Nephron (organoid): ENCODE measurements around the gene MMP17.

ENCODE experiments used
- H3K27ac Mint-ChIP-seq, 3 experiments: 2 replicates each; pipeline ENCODE4 v1.8.0; 2020; ENCODE audit warnings: mixed read lengths in 3 of 3, mild to moderate bottlenecking in 2 of 3, moderate library complexity in 1 of 3
- H3K27me3 Mint-ChIP-seq: 2 replicates; pipeline ENCODE4 v1.8.0; 2021; ENCODE audit warnings: low read depth, mild to moderate bottlenecking, moderate library complexity, mixed read lengths
- H3K36me3 Mint-ChIP-seq: 2 replicates; pipeline ENCODE4 v1.8.0; 2020; ENCODE audit warnings: low read depth, mixed read lengths
- H3K4me1 Mint-ChIP-seq: 2 replicates; pipeline ENCODE4 v1.8.0; 2020; ENCODE audit warnings: mixed read lengths
- H3K4me3 Mint-ChIP-seq, 3 experiments: 2 replicates each; pipeline ENCODE4 v1.8.0; 2020; ENCODE audit warnings: mild to moderate bottlenecking in 3 of 3, mixed read lengths in 3 of 3, moderate library complexity in 2 of 3
- H3K9me3 Mint-ChIP-seq: 2 replicates; pipeline ENCODE4 v1.8.0; 2020; ENCODE audit warnings: mixed read lengths
- TF ChIP-seq, protein P1 (sequence below), 3 experiments: fragments of 200-600 bp; sonication (generic); IDR thresholded peaks; one replicate each; pipeline ENCODE4 v1.5.0; 2021; ENCODE audit warnings: antibody characterized with exemption in 3 of 3; ENCODE audit not compliant: unreplicated experiment in 3 of 3

Gene MMP17

GRCh38 chr12:131853832-131854797 lies 25.9 kb downstream of the MMP17 start:
- Mint-ChIP-seq H3K36me3 (no peaks in the 10 kb centered on the region), H3K27me3 (peaks cover 24% of the 10 kb centered on the region), H3K9me3 (no peaks in the 10 kb centered on the region), H3K4me3 (no peak overlapping the region), H3K27ac (no peak overlapping the region), H3K4me1 (peaks cover 5% of the 10 kb centered on the region)
- TF ChIP-seq, protein P1, sequence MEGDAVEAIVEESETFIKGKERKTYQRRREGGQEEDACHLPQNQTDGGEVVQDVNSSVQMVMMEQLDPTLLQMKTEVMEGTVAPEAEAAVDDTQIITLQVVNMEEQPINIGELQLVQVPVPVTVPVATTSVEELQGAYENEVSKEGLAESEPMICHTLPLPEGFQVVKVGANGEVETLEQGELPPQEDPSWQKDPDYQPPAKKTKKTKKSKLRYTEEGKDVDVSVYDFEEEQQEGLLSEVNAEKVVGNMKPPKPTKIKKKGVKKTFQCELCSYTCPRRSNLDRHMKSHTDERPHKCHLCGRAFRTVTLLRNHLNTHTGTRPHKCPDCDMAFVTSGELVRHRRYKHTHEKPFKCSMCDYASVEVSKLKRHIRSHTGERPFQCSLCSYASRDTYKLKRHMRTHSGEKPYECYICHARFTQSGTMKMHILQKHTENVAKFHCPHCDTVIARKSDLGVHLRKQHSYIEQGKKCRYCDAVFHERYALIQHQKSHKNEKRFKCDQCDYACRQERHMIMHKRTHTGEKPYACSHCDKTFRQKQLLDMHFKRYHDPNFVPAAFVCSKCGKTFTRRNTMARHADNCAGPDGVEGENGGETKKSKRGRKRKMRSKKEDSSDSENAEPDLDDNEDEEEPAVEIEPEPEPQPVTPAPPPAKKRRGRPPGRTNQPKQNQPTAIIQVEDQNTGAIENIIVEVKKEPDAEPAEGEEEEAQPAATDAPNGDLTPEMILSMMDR (IDR thresholded peaks at IDR 0.05; ENCODE audit: unreplicated experiment in 3 of 3), result no peak

DNA sequence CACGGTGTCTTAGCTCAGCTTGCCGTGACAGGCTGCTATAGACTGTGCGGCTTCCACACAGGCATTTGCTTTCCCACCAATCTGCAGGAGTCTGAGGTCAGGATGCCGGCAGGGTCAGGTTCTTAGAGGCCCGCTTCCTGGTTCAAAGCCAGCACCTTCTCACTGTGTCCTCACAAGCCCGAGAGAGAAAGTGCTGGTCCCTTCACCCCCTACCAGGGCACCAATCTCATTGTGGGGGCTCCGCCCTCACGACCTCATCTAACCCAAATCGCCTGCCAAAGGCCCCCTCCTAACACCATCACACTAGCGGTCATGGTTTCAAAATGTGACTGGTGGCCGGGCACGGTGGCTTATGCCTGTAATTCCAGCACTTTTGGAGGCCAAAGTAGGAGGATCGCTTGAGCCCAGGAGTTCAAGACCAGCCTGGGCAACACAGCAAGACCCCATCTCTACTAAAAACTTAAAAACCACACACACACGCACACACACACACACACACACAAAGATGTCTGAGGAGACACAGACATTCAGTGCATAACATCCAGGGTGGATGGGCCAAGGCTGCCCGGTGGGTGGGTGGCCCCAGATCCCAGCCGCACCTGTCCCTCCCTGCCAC lies 26.8 kb downstream of the MMP17 start:
- Mint-ChIP-seq H3K9me3 (no peaks in the 10 kb centered on the region), H3K27ac (no peak overlapping the region), H3K27me3 (peaks cover 24% of the 10 kb centered on the region), H3K4me1 (peaks cover 5% of the 10 kb centered on the region), H3K4me3 (no peak overlapping the region), H3K36me3 (no peaks in the 10 kb centered on the region)
- TF ChIP-seq, protein P1 (IDR thresholded peaks at IDR 0.05; ENCODE audit: unreplicated experiment in 3 of 3), result no peak

GRCh38 chr12:131855521-131856142 lies 27.4 kb downstream of the MMP17 start:
- Mint-ChIP-seq H3K27ac (no peak overlapping the region), H3K4me1 (peaks cover 9% of the 10 kb centered on the region), H3K36me3 (no peaks in the 10 kb centered on the region), H3K27me3 (peaks cover 24% of the 10 kb centered on the region), H3K9me3 (no peaks in the 10 kb centered on the region), H3K4me3 (no peak overlapping the region)
- TF ChIP-seq, protein P1 (IDR thresholded peaks at IDR 0.05; ENCODE audit: unreplicated experiment in 3 of 3), result no peak

DNA sequence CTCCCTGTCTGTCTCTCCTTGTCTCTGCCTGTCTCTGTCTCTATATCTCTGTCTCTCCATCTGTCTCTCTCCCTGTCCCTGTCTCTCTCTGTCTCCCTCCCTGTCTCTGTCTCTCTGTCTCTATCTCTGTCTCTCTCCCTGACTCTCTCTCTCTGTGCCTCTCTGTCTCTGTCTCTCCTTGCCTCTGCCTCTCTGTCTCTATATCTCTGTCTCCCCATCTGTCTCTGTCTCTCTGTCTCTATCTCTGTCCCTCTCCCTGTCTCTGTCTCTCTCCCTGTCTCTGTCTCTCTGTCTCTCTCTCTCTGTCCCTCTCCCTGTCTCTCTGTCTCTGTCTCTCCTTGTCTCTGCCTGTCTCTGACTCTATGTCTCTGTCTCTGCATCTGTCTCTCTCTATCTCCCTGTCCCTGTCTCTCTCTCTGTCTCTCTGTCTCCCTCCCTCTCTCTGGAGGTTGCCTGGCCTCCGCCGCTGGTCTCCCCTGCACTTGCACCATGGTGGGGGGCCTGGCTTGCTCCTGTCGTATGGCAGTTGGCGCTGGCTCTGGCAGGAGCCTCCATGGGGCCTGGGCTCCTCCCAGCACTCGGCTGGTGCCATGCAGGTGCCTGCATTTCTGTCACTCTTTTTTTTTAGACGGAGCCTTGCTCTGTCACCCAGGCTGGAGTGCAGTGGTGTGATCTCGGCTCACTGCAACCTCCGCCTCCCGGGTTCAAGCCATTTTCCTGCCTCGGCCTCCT lies 28.3 kb downstream of the MMP17 start:
- TF ChIP-seq, protein P1 (IDR thresholded peaks at IDR 0.05; ENCODE audit: unreplicated experiment in 3 of 3), result no peak
- H3K27me3 Mint-ChIP-seq, result peaks cover 24% of the 10 kb centered on the region
- no peak overlapping the region for H3K27ac Mint-ChIP-seq

DNA sequence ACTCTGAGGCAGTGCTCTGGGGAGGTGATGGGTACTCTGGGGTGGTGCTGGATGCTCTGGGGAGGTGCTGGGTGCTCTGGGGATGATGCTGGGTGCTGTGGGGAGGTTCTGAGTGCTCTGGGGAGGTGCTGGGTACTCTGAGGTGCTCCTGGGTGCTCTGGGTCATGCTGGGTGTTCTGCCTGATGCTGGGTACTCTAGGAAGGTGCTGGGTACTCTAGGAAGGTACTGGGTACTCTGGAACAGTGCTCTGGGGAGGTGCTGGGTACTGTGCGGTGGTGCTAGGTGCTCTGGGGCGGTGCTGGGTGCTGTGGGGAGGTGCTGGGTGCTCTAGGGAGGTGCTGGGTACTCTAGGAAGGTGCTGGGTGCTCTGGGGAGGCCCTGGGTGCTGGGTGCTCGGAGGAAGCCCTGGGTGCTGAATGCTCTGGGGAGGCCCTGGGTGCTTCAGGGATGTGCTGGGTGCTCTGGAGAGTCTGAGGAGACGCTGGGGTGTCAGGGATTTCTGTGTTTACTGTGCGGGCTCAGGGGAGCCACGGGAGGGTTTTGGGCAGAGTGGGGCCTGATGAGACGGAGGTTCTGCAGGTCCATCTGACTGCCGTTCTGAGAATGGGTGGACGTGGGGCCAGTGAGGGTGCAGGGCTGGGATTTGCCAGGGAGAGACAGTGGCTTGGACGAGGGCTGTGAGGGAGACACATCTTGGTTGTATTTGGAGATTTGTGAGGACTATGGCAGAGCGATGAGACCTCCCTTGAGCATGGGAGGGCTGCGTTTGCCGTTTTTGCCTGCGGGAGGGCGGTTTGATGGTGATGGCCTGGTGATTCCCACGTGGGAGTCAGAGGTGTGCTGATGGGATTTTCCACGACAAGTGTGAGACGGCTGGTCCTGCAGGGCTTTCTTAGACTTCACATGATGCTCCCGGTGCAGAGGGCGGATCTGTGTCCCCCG lies 30.0 kb downstream of the MMP17 start:
- Mint-ChIP-seq H3K27ac (peak overlapping the region in 1 of 3 experiments; percentile 27), H3K9me3 (no peaks in the 10 kb centered on the region), H3K27me3 (peaks cover 30% of the 10 kb centered on the region), H3K36me3 (no peaks in the 10 kb centered on the region), H3K4me1 (peaks cover 14% of the 10 kb centered on the region), H3K4me3 (peak overlapping the region in 1 of 3 experiments; percentile 34)
- TF ChIP-seq, protein P1 (IDR thresholded peaks at IDR 0.05; ENCODE audit: unreplicated experiment in 3 of 3), result no peak

More for the DNA sequence above, 28.3 kb downstream of the MMP17 start:
- H3K9me3 Mint-ChIP-seq, result no peaks in the 10 kb centered on the region
- peaks cover 9% of the 10 kb centered on the region for H3K4me1 Mint-ChIP-seq
- no peak overlapping the region for H3K4me3 Mint-ChIP-seq
- H3K36me3 Mint-ChIP-seq, result no peaks in the 10 kb centered on the region
